ENCODE data around the gene TRIM45.

DNA sequence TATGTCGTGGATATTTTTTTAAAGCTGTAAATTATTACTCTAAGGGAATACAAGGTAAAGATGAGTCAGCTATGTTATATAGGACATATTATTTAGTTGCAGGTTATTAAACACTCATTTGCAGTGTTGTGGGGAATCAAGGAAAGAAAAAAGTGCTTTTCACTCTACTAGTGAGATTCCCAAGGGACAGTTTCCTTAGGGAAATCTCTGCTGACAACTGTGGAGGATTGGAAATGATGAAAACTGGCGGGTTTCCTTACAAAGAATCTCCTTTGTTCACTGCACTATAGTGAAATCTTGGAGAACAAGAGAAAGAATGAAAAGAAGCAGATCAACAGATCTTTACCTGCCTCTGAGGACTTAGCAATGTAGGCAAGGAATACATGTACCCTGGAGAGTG, 24.5 kb upstream of the TRIM45 start:
- TF ChIP-seq POLR2A (IDR thresholded peaks at IDR 0.05; ENCODE audit: low read depth, low read length) (no peak), RAD21 (IDR thresholded peaks at IDR 0.05; ENCODE audit: low read length) (no peak), MXI1 (IDR thresholded peaks at IDR 0.05; ENCODE audit: borderline replicate concordance, low read depth, low read length) (no peak), MAFK (IDR thresholded peaks at IDR 0.05; ENCODE audit: low read depth, low read length) (no peak)
- TF ChIP-seq, protein P1, sequence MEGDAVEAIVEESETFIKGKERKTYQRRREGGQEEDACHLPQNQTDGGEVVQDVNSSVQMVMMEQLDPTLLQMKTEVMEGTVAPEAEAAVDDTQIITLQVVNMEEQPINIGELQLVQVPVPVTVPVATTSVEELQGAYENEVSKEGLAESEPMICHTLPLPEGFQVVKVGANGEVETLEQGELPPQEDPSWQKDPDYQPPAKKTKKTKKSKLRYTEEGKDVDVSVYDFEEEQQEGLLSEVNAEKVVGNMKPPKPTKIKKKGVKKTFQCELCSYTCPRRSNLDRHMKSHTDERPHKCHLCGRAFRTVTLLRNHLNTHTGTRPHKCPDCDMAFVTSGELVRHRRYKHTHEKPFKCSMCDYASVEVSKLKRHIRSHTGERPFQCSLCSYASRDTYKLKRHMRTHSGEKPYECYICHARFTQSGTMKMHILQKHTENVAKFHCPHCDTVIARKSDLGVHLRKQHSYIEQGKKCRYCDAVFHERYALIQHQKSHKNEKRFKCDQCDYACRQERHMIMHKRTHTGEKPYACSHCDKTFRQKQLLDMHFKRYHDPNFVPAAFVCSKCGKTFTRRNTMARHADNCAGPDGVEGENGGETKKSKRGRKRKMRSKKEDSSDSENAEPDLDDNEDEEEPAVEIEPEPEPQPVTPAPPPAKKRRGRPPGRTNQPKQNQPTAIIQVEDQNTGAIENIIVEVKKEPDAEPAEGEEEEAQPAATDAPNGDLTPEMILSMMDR (conservative IDR thresholded peaks at IDR 0.05; ENCODE audit: low read depth, low read length) = no peak
- TF ChIP-seq, protein P2, sequence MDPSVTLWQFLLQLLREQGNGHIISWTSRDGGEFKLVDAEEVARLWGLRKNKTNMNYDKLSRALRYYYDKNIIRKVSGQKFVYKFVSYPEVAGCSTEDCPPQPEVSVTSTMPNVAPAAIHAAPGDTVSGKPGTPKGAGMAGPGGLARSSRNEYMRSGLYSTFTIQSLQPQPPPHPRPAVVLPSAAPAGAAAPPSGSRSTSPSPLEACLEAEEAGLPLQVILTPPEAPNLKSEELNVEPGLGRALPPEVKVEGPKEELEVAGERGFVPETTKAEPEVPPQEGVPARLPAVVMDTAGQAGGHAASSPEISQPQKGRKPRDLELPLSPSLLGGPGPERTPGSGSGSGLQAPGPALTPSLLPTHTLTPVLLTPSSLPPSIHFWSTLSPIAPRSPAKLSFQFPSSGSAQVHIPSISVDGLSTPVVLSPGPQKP (IDR thresholded peaks at IDR 0.05; ENCODE audit: borderline replicate concordance, low read depth, low read length) = no peak
- TF ChIP-seq, protein P3, sequence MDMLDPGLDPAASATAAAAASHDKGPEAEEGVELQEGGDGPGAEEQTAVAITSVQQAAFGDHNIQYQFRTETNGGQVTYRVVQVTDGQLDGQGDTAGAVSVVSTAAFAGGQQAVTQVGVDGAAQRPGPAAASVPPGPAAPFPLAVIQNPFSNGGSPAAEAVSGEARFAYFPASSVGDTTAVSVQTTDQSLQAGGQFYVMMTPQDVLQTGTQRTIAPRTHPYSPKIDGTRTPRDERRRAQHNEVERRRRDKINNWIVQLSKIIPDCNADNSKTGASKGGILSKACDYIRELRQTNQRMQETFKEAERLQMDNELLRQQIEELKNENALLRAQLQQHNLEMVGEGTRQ (IDR thresholded peaks at IDR 0.05; ENCODE audit: low read depth, low read length) = no peak

All from IMR-90 (cell line).